HL-60/S4 (cell line): ENCODE measurements around the gene TECTA.

Experiments
- in situ Hi-C: fragments of 300-500 bp; cut with MboI; formaldehyde crosslinking; loops from 2 replicates; pipeline ENCODE4 v1.14.3; 2022; ENCODE audit warnings: low sequenced_read_pairs

TECTA gene, protein sequence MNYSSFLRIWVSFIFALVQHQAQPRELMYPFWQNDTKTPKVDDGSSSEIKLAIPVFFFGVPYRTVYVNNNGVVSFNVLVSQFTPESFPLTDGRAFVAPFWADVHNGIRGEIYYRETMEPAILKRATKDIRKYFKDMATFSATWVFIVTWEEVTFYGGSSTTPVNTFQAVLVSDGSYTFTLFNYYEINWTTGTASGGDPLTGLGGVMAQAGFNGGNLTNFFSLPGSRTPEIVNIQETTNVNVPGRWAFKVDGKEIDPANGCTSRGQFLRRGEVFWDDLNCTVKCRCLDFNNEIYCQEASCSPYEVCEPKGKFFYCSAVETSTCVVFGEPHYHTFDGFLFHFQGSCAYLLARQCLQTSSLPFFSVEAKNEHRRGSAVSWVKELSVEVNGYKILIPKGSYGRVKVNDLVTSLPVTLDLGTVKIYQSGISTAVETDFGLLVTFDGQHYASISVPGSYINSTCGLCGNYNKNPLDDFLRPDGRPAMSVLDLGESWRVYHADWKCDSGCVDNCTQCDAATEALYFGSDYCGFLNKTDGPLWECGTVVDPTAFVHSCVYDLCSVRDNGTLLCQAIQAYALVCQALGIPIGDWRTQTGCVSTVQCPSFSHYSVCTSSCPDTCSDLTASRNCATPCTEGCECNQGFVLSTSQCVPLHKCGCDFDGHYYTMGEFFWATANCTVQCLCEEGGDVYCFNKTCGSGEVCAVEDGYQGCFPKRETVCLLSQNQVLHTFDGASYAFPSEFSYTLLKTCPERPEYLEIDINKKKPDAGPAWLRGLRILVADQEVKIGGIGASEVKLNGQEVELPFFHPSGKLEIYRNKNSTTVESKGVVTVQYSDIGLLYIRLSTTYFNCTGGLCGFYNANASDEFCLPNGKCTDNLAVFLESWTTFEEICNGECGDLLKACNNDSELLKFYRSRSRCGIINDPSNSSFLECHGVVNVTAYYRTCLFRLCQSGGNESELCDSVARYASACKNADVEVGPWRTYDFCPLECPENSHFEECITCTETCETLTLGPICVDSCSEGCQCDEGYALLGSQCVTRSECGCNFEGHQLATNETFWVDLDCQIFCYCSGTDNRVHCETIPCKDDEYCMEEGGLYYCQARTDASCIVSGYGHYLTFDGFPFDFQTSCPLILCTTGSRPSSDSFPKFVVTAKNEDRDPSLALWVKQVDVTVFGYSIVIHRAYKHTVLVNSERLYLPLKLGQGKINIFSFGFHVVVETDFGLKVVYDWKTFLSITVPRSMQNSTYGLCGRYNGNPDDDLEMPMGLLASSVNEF (N-terminal part only)

GRCh38 chr11:121100943-121101342 is at the start of gene TECTA:
TECTA (plus strand) TSS chr11:121101243; CDS start chr11:121102666, 1,423 bp downstream.
- in situ Hi-C loops: no loop called here

DNA sequence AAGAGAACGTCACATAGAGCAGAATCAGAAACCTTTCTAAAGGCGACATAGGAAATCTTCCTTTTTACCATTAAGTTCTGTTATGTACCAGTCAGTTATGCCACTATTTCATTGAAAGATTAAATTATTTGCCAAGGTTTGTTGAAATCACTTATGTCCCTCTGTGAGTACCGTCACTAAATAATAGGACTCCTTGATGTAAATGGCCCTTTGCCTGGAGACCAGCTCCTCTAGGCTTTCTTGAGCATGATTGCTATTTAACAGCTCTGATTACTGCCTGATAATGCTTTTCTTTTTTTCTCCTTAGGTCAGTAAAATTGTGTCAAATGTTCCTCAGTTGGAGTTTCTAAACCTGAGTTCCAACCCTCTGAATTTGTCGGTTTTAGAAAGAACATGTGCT is 47.8 kb upstream of the TECTA start:
- in situ Hi-C loops: no loop called here

GRCh38 chr11:121054266-121054665 is 46.8 kb upstream of the TECTA start:
- in situ Hi-C loops: no loop called here

- in situ Hi-C loops: no loop called here
These were observed 46.0 kb upstream of the TECTA start for GRCh38 chr11:121055076-121055475.

DNA sequence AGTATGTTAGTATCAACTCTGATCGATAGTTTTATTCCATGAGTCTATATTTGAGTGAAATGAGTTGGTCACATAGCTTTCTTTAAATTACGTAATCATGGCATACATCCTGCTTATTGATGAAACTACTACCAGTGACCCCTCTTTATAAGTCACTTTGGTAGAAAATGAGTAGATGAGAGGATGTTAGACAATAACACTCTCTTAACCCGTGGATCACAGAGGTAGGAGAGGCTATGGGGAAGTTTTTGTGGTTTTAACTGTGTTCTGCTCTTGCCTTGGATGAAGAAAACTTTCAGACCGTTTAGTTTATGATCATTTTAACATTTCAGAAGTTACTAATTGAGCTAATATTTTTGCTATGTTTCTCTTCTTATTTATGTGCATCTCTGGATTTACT is 43.1 kb upstream of the TECTA start:
- in situ Hi-C loops: no loop called here

GRCh38 chr11:121058941-121059340 is 42.1 kb upstream of the TECTA start:
- in situ Hi-C loops: no loop called here

DNA sequence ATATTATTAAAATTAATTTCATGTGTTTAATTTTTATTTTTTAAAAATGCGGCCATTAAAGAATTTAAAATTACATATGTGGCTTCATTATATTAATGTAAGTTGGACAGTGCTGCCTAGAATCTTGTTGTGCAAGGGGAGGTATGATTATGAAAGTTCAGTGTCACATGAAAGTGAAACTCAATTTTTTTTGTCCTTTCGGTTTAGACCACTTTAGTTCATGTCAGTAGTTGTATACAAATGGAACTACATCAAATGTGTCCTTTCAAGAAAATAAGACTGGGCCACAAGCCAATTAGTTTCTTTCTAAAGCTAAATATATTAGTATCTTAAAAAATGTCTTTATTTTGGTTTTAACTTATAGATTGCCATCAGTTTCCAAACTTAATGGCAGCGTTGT is 41.4 kb upstream of the TECTA start:
- in situ Hi-C loops: no loop called here

DNA sequence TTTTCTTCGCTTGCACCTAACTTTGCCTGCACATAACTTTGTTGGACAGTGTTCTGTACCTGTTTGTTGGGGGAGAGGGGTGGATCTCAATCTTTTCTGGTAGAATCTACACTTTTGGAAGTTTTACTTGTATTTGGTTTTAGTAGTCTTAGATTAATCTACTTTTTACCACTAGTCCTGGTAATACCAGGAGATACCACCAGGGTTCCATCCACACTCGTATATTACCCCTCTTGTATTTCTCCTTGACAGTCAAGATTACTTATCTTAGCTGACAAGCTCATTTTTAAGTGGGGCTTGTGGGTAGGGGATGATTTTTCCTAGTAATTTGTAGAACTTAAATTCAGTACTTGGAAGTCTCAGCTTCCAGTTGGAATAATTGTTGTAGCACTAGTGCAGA is 37.3 kb upstream of the TECTA start:
- in situ Hi-C loops: no loop called here

DNA sequence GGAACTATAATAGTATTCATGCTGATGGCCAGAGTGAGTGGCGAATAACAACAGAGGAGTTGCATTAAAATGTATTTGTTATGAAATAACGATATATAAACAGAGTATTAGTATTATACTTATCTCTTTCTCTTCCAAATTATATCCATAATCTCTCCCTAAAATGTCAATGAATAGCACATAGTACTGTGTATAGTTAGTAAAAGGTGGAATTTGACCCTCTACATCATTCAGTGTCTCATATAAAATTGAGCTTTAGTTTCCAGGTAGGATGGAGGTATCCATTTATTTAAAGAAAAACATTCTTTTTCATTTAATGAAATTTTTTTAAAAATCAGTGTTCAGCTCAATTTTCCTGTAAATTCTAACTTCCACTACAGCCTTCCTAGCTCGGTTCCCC is 34.4 kb upstream of the TECTA start:
- in situ Hi-C loops: no loop called here

DNA sequence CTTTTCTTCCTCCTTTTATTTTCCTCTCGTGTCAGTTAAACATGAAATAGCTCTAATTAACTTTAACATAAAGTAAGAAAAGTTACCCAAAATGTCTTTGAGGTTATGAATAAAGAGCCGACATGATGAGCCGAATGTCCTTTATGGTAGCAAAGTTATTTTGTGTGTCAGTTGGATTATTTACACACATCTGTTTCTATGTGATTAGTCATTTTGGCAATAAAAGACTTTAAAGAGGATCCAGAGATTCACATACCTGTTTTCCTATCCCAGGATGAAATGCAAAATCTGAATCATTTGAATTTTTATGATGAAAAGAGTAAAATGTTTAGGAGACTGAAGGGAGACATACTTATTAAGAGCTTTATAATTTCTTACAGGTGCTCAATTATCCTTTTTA is 34.0 kb upstream of the TECTA start:
- in situ Hi-C loops: no loop called here

DNA sequence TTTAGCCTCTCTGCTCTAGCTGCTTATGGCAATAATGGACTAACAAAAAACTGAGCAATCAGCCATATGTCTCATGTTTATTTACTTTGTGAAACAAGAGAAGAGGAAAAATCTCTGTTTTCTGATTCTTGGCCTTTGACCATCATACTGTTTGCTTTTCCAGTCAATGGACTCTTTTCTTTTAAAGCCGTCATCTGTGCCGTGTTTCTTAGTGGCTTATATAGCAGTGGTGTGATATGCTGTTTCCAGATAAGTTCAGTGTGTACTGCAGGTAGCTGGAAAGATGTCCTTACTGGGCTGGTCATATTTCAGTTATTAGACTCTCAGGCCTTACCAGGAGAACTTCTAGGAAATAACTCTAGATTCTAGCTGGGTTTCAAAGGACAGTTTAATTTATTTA is 33.6 kb upstream of the TECTA start:
- in situ Hi-C loops: no loop called here

DNA sequence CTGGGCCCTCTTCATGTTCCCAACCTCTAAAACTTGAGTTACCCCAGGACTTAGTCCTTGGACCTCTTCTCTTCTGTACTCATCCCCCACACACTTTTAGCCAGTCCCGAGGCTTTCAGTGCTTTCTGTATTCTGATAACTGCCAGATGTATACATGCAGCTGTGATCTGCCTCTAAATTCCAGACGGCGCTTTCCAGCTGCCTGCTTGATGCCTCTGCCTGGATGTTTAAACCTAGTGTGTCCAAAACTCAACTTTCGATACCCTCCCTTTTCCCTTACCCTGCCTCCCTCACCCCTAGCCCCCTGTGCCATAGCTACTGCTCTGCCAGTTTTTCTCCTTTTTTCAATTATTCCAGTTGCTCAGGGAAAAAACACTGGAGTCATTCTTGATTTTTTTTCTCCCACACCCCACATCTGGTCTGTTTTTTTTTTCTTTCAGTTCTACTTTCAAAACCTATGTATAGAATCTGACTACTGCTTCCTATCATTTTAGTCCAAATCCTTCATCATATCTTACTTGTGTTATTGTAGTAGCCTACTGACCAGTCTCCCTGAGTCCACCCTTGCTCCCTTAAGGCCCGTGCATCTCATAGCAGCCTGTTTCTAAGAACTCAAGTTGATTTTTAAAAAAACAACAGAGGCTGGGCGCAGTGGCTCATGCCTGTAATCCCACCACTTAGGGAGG is 32.9 kb upstream of the TECTA start:
- in situ Hi-C loops: no loop called here

DNA sequence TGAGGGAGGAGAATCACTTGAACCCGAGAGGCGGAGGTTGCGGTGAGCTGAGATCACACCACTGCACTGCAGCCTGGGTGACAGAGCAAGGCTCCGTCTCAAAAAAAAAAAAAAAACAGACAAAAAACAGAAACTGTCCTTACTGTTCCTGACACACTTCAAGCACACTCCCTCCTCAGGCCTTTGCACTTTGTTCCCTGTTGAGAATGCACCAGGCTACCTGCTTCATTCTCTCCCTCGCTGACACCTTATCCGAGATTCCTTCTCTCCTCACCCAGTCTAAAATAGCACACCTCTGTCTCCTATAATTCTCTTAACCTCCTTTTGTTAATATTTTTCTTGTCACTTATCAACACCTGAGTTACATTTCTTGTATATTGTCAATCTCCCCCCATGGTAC is 32.3 kb upstream of the TECTA start:
- in situ Hi-C loops: no loop called here

- in situ Hi-C loops: no loop called here
These were observed 29.8 kb upstream of the TECTA start for GRCh38 chr11:121070951-121071845.

DNA sequence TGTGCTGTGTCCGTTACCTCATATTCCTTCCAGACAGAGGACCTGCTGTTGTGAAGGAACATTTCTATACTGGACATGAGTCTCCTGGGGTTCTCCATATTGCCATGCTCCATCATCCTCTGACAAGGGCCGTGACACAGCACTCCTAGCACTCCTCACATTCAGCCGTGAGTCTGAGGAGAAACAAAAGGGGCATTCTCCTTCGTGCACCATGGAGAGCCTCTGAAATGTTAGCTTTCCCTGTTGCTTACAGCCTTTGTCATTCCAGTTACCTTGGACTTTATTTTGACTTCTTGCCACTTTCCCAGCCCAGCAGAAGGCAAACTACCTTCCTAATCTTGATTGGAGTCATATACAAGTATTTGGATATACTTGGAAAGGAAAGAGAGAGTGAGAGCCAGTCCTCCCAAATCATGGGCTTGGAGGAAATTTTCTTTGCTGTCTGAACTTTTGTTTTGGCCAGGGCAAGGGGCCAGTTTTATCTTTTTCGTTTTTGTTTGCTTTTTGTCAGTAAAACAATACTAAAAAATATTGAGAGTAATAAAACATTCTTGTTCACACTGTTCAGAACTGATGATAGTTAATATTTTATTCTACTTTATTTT is 29.1 kb upstream of the TECTA start:
- in situ Hi-C loops: no loop called here

DNA sequence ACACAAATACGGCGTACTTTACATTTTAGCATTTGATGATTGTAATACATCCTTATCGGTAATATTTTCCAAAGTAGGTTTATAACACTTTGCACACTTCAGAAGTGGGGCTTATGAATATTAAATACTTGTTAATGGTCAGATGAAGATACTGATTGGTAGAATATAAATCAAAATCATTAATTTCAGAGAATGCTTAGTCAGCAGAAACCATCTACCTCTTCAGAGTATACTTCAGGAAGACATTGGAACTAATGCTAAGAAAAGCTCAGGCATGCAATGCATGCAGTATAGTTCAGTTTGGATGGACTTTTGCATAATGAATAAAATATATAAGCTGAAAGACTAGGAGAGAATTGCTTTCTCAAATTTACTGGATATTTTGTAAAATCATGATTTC is 19.7 kb upstream of the TECTA start:
- in situ Hi-C loops: no loop called here

DNA sequence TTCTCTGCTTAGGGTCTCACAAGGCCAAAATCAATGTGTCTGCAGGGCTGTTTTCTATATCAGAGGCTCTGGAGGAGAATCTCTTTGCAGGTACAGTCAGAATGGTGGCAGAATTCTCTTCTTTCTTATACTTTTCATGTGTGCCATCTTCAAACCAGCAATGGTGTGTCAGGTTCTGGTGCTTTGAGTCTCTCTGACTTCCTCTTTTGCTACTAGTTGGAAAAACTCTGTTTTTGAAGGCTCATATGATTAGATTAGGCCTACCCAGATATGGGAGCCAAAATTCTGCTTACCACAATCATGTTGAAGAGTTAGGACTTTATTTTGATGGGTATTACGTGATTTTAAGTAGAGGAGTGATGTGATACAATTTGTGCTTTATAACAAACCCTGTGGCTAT is 18.8 kb upstream of the TECTA start:
- in situ Hi-C loops: no loop called here

DNA sequence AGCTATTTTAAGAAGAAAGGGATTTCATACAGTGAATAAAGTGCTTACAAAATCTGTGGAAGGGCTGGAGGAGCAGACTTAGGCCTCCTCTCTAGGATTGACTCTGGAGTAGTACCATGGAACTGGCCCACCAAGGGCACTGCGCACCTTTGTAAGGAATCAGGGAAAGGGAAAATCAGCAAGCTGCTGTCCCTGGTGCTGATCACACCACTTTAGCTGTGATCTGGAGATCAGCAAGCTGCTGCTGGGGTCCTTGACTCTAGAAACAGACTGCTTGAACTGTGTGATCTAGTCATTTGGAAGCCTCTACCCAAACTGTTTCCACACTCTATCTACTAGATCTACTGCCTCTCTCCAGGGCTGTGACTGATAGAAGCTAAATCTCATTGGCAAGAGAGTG is 18.4 kb upstream of the TECTA start:
- in situ Hi-C loops: no loop called here

DNA sequence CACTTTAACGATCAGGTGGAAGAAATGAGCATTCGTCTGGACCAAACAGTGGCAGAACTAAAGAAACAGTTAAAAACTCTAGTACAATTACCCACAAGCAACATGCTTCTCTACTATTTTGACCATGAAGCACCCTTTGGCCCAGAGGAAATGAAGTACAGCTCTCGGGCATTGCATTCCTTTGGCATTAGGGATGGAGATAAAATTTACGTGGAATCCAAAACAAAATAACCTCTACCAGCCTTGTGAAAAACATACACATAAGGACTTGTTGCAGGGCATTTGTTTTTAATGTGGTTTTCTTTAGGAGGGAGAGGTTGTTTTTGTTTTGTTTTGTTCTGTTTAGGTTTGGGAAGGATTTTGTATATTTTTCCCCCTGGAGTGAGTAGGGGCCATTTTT is 14.2 kb upstream of the TECTA start:
- in situ Hi-C loops: no loop called here
